ENCODE data around the gene MGMT.

Gene MGMT

DNA sequence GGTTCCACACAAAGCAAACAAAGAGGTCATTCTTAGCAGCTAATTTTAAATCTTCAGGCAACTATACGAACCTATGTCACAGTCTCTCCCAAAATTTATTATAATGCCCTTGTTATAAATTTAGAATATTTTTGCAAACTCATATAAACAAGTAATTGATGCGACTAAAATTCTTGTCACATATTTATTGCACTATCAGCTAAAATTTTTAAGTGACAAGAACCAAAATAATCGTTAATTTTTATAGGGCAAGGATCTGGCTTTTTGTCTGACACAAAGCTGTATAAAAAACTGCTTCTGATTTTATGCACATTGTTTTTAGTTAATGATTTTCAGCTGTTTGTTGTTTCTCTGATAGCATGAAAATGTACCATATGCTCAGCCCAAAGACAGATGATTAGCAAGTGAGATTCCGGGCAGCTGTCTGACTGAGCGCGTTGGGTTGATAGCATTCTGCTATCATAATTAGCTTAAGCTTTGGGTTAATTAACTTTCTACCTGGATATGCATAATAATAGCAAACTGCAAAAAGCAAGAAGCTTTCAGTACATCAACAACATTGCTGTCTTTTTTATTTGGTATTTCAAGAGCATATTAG lies 136.0 kb downstream of the MGMT start:
- DNase-seq = no peak

DNA sequence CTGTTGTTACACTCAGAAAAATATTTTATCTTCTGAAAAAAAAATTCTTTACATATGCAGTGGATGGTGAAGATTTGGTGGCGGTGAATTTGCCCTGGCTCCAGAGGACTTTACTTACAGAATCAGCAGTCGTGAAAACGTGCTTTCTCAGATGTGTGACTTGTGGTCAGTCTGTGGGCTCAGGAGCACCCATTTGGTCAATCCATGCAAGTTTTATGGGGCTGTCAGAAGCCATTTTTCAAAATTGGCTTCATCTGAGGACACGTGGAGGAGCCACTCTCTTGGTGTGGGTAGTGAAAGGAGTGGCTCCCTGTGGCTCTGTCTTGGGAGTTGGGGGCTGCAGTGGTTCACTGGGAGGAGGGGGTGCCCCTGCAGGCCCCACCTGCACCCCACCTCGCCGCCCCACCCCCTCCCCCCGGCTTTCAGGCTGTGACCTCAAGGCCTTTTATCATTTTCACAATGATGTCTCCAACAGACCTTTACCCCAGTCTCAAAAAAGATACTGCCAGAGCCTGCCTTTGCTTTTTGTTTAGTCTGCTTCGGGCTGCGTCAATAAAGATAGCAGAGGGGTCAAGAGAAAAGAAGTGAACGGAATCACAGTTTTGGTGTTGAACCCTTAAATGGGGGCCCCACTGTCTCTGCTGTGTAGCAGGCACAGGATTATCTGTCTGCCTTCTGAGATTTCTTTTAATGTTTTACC lies 137.4 kb downstream of the MGMT start:
- DNase-seq = no peak

DNA sequence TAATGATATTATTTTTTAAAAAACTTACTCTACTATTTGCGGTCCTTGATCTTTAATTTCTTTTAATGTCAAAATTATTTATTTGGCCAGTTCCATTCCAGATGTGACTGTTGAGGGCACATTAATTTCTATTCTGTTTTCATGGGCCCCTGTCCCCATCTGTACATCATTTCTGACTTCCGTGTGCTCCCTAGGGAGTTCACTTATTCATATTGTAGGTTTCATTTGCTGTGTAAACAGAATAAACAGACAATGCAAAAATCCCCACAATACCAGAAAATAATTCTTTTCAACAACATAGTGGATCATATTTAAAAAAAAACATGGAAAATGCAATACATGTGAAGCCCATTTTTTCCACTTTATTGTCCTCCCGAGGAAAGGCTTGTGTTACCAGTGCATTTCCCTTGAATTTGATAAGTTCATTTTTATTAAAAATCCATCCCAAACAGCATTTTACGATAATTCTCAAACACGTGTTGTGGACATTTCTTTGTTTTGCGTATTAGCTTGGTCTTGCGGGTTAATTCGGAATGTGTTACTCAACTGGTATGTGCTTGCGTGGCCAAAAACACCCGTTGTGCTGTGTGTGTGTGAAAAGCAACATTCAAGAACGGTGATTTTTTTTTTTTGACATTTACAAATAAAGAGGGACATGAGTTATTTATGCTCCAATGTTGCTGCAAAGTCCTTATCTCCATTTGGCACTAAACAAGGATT lies 138.4 kb downstream of the MGMT start:
- no peak for DNase-seq

DNA sequence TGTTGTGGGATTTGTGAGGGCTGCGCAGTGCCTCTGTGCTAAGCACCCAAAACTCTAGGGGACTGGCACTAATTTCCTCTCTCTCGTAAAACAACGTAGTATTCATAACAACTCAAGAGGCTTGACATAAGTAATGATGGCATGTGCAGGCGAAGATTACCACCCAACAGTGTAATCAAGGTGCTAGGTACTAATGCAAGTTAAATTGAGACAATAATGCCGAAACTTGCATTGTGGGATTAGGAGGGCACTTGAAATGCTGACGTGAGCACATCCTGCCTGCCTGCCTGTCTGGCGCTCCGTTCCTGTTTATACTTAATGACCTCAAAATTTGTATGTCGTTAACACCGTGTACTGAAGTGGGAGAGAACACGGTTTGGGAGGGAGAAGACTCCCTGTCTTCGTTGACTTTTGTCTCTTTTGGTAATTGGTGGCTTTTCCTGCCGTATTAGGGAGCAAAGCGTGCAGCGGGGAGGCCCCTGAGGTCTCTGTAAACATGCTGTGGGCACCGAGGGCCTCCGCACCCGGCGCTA lies 139.0 kb downstream of the MGMT start:
- no peak for DNase-seq

DNA sequence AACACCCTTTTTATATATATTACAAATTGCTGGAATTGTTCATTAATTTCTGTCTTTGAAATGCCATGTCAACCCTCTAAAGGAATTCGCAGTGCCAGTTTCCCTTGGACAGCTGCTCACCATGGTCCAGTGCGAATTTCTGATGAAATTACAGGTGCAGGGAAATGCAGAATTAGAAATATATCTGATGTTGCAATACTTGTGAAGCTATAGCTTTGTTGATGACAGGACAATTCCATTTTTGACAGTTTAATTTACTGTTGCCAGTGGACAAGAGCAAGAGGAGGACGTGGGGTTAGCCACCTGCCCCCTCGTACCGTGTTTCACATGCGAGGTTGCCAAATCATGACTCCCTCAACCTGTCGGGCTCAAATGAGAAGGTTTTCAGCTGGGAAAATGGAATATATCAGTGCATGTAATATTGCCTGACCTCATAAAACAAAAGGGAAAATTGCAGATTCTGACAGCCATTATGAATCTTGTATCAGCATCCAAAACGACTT lies 140.6 kb downstream of the MGMT start:
- DNase-seq = no peak

DNA sequence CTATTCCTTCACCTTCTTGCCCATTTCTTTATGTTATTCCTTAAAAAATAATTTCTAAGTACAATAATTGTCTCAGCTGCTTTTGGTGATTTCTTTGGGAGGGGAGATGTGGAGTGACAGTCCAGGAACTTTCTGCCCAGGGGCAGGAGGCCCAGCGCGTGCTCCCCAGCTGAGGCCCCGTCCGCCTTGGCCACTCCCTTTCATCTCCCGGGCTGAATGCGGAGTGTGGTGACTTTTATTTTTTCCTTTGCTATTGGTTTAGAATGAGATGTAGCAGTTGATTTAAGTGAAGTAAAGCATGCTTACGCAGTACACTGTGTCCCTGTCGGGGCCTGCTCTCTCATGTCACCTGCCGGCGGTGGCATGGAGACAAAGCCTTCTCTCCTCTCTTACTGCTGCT lies 141.6 kb downstream of the MGMT start:
- no peak for DNase-seq

DNA sequence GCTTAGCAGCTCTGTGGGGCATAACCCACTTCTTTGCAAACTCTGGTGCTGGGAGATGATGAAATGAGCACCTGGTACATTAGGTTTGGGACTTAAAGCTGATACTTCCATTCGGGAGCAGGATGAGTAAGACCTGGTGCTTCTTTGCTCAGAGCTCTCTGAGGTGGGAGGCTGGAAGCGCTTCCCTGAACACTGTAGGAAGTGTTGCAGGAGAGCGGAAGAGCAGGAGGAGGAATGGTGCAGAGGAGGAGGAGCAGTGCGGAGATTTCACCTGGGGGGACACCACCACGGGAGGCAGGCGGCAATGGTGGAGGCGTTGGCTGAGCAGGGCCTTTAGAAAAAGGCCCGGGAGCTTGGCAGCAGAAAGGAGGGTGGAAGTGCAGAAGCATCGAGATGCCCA lies 142.5 kb downstream of the MGMT start:
- no peak for DNase-seq

DNA sequence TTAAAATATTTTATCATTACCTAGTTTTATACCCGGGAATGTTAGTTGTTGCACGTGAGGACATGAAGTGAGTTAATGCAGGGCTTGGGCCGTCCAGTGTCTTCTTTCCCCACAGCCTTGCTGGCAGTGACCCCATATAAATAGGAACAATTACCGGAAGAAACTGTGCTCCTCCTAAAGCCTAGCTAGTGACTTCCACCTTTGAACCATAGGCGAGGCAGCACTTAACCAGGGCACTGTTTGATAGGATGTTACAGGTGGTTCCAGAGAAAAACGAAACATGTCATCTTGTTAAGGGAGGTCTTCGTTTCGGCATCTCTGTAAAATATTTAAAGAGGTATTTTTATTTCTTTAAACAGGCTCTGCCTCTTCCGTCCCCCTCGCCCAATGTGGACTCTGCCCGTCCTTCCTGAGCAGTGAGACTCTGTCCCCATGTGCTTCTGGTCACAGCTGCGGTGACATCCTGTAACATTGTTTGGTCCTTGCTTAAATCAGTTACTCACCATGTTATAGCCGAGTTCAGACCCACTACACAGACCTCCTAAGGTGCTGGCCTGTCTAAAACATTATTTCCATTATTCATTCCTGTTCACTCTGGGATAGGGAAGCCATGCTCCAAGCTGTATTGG lies 145.6 kb downstream of the MGMT start:
- DNase-seq = no peak

DNA sequence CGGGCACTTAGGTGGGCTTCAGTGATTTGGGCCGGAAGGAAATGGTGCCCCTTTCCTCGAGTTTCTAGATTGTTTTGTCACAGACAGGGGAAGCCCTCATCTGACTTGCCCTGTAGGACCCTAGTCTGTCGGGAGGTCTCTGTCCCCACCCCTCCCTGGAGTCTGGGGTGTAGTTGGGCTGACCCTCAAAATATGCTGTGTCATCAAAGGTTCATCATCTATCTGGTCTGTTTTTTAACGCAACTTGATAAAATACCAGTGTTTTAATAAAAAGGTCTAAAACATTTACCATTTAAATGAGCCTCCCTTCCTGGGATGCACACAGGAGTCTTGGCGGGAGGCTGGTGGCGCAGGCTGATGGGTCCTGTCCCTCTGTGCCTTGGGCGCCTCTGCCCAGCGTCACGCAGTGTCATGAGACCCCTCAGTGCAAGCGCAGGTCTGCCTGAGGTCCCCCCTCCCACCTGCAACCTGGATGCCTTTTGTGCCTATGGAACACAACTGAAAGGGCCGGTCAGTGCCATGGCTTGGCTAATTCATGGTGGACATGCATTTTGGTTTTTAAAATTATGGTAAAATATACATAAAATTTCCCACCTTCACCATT lies 146.4 kb downstream of the MGMT start:
- no peak for DNase-seq

DNA sequence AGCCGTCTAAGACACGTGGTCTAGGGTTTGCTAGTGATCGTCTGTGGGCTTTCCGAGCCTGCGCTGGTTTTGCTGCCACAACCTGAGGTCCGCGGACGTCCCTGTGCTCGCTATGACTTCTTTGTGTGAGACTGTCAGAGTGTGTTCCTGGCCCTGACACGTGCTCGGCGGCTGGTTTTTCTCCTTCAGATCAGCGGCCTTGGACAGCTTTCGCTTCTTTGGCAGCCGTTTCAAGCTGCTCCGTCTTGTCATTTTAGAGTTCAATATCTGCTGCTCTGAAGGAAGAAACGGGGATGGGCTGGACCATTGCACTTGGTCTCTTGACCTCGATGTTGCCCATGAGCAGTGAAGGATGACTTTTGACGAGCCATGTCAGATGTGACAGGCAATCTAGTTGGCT lies 147.3 kb downstream of the MGMT start:
- no peak for DNase-seq

DNA sequence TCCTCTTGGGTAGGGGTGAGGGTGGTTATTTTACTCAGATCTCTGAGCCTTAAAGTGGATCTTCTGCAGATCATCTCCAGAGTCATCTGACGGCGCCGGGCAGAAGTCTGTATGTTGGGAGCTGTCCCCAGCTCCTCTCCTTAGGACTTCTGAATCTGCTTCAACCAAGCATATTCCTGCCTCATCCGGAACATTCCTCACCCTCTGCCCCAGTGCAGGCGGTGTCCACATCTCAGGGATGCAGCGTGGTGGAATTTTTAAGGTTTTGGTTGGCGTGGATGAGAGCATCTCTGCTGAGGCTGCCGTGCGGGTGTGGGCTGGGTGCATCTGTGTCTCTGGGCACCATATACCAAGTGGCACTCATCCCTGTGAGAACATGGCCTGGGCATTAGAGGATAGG lies 148.3 kb downstream of the MGMT start:
- DNase-seq = no peak

DNA sequence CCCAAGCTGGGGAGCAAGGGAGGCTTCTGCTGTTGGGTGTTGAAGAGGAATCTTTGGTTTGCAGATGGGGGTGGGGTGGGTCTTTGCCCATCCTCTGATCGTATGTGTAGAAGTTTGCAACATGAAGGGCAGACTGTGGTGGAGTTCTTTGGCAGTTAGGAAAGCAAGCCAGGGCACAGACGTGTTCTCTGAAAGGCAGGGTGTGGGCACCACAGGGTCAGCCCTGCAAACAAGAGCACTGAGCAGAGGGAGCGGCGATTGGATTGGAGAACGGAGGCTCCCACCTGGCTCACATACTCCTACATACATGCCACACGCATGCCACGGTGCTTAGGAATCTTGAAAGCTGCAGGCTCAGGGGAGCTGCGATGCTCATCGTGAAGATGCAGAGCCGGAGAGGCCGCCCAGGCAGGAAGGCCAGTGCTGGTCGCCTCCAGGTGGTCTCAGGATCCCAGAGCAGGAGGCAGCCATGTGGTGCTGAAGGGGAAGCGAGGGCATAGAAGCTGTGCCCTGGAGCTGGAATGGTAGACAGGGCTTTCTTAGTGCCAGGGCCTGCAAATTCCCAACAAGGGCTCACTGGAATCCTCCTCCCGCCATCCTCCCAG lies 149.0 kb downstream of the MGMT start:
- no peak for DNase-seq

DNA sequence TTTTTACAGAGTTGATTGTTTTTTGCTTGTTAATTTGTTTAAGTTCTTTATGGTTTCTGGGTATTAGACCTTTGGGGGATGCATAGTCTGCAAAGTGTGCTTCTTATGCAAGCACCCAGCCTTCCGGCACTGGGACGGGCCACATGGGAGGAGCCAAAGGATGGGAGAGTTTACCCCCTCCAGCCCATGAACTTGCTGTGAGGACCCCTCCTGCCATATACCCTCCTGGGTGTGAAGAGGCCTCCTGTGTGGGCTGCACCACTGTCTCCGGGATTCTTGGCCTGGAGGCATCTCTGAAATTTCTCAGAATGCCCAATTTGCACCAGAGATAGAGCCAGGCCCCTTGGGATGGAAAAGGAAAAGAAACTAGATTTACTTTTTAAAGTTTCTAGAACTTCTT lies 150.7 kb downstream of the MGMT start:
- no peak for DNase-seq

DNA sequence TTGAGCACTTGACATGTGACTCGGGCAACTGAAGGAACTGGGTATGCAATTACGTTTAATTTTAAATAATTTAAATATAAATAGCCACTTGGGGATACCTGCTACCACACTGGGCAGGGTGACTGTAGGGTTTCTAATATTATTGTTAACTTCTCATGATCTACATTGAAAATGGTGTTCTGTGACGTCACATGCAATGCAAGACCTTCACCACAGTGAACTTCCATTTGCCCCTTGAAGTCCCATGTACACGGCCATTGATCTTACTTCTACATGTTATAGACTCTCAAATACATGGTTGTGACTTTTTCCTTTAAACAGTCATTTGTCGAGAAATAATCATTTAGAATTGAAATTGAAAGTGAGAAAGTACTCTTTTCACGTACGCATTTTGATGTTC lies 154.0 kb downstream of the MGMT start:
- no peak for DNase-seq

DNA sequence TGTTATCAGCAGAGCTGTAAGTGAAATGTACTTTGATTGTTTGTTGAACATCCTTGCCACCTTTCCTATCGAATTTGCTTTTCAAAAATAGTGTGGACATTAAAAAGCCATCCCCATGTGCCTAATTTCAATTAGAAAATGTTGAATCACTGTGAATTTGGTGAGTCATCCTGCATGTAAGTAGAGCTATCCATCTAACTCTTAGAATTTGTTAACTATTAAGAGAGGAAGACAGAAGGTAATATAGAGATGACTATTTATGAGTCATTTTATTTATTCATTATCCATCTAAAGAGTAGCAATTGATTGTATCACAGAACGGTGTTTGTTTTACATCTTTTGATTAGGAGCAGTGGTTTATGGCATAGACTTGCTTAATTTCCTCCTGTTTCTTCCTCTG lies 154.7 kb downstream of the MGMT start:
- no peak for DNase-seq

DNA sequence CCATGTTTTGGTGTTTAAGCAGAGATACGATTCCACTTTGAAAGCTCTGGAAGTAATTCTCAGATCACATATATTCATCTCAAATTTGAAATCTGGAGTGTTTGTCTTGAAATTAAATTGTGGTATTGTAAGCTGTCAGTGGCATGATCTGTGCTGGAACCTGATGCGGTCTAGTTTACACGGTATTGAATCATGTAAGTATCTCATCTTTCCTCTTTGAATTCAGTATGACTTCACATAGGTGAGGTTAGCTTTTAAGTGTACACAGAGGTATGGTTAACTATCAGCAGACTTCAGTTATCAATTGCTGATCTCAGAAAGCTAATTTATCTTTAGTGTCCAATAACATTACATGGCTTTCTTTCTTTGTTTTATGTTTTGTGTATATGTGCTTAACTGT lies 155.2 kb downstream of the MGMT start:
- no peak for DNase-seq

DNA sequence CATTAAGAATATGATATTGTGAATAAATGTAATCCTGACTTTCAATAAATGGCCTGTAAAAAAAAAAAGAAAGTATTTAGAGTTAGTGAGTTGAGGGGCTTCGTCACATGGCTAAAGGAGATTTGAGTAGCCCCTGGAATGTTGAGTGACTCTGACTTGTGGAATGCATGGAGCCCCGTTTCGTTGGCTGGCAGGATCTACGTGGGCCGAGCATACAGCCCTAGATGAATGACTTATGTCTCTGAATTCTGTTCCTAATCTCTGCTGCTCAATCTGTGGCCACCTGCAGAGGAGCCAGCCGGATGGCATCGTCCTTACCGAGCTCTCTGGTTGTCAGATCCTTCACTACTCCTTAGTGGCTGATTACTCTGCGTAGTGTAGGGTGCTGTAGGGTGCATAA lies 155.7 kb downstream of the MGMT start:
- DNase-seq = no peak

DNA sequence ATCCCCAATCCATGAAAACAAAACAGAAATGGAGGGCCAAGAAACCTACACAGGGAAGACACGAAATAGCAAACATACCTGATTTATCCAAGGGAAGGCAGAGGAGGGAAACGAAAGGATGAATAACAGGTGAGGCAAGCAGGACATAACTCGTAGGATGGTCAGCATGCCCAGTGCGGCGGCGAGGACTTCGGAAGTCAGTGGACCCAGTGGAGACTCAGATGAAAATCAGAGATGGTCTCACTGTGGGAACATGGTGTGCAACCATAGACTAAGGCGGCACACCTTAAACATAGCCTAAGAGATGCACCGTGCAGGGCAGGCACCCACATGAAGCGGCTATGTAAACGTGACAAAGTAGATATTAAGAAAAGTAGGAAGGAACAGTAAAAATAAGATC lies 157.5 kb downstream of the MGMT start:
- no peak for DNase-seq

DNA sequence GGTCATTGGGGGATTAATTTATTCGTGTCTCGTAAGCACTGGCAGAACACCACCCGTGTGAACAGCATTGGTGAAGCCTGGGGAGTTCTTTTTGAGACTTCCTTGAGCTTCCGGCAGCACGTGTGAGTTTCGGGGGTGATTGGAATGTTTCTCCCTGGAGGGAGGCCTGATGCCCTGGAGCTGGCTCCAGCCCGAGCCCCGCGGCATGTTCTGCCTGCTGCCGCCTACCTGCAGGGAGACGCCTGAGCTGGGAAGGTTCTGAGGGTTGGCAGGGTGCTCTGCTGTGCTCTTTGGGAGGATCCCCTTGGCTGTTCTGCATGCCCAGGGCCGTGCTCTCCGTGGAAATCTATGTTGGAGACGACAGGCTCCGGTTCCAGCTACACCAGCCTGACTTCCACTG lies 159.3 kb downstream of the MGMT start:
- no peak for DNase-seq

DNA sequence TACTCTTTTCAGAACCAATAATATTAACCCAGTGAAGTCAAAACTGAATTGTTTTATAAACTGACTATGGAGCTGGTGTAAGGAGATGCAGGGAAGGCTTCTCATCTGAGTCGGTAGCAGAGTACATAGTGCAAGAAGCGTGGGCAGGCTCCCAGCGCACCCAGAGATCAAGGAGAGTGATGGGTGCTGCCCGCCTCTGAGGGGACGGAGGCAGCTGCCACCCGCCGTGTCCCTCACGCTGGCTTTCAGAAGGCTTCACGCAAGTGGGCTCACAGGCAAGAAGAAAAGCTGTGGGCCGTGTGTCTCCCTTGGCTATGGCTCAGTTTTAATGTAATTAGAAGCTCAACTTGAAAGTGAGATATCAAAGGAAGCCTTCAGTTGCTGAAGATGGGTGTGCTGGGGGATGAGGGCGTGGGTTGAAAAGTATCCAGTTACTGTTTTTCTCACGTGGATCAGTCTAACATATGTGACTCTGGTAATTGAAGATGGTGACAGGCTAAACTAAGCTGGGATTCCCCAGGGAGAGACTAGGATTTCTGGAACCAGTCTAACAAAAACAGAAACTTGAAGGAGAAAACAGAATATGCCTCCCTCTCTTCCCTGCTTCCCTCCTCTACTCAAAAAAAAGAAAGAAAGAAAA lies 159.9 kb downstream of the MGMT start:
- no peak for DNase-seq

DNA sequence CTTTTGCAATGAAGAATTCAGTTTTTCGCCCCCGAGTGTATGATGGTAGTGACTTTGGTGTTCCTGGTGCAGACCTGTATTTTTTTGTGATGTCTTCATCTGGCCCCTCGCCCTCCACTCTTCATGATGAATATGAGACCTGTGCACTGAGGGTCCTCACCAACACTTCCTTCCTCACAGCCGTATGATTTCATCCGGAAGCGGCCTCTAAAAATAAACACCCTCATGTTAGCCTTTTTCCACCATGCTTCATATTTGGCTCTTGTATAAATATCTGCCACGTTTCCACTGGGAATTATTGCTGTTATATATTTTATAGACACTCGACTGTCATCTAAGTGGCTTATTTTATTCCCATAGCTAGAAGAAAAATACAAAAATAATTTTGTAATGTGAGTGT lies 160.4 kb downstream of the MGMT start:
- DNase-seq = no peak

DNA sequence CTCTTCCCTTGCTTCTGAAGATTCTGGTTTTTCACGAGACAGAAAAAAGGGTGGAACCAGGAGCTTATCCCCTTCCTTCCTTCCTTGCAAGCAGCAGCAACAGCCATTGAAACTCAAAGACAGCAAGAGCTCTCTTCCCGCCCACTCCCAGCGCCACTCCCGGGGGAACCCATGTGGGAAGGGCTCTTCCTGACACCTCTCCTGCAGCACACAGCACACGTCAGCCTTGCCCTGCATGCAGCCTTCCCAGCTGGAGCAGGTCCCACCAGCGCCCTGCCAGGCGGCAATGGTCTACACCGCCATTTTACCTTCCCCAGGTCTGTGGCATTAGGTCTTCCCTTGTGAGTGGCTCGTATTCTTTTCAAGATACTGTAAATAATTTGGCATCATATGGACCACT lies 161.8 kb downstream of the MGMT start:
- DNase-seq = no peak
